Activated CD4-positive, alpha-beta T cell treated with anti-CD3 and anti-CD28 coated beads for 48 hours (primary cell): ENCODE data around the gene OR5B21.

ENCODE experiments used
- DNase-seq: peaks from one replicate; pipeline ENCODE4 v3.0.0-alpha.2; 2020

Gene OR5B21

DNA sequence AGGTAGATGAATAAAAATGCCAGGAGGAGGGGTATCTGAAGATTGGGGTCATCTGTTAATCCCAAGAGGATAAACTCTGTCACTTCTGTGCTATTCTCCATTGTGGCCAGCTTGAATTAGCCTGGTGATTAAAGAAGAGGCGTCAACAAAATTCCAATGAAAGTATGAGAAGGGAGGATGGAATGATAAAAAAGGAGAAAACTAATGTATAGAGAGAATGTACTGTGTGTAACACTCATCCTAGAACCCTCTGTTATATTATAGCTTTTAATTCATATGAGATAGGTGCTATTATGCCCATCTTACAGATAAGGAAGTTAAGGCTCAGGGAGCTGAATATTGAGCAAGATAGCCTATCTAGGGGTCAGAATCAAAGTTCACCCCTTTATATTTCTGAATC is at the start of gene OR5B21:
TSS of gene OR5B21 (minus strand) at position 101 of the 400 bp plus-strand sequence. CDS start at position 101, 0 bp downstream.
- DNase-seq: no peak

DNA sequence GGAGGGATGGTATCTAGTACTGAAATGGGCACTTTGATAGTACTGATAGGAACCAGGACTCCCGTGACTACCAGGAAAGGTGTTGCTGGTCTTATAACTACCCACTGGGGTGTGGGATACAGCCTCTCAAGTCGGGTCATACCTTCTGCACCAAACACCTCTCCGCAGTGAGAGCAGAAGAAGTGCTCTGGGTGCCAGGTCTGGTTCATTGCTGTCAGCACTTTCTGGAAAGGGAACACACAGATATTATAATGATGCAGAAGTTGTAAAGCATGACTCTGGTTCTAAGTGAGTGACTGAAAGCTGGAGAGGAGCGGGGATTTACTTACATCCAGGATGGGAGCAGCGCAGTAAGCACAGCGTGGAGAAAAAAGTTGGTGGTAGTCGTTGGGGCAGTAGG is 41.7 kb upstream of the OR5B21 start:
- DNase-seq: no peak

DNA sequence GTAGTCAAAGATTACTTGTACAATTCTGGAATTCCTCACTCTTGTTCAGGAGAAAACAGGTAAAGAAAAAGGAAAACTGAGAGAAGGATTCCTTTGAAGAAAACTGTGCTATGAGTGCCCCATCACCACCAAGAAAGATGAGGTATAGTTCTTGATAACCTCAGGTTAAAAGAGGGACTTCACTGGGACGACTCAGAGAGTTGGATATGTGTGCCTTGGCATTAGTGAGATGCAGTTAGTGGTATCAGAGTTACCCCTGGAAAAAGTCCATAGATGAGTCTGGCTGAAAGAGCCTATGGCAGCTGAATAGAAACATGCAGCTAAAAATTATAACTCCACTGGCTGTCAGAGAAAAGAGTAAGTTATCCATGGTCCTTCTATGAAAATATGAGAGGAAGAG is 38.9 kb upstream of the OR5B21 start:
- no peak for DNase-seq

DNA sequence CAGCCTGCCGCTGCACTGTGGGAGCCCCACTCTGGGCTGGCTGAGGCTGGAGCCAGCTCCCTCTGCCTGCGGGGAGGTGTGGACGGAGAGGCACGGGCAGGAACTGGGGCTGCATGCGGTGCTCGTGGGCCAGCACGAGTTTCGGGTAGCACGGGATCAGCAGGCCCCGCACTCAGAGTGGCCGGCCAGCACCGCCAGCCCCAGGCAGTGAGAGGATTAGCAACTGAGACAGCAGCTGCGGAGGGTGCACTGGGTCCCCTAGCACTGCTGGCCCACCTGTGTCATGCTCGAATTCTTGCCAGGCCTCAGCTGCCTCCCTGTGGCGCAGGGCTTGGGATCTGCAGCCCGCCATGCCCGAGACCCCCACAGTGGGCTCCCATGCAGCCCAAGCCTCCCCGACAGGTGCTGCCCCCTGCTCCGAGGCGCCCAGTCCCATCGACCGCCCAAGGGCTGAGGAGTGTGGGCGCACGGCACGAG is 24.0 kb upstream of the OR5B21 start:
- no peak for DNase-seq

DNA sequence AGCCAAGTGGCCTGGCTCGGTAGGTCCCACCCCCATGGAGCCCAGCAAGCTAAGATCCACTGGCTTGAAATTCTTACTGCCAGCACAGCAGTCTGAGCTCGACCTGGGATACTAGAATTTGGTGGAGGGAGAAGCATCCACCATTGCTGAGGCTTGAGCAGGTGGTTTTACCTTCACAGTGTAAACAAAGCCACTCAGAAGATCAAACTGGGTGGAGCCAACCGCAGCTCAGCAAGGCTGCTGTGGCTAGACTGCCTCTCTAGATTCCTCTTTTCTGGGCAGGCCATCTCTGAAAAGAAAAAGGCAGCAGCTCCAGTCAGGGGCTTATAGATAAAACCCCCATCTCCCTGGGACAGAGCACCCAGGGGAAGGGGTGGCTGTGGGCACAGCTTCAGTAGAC is 22.3 kb upstream of the OR5B21 start:
- no peak for DNase-seq

DNA sequence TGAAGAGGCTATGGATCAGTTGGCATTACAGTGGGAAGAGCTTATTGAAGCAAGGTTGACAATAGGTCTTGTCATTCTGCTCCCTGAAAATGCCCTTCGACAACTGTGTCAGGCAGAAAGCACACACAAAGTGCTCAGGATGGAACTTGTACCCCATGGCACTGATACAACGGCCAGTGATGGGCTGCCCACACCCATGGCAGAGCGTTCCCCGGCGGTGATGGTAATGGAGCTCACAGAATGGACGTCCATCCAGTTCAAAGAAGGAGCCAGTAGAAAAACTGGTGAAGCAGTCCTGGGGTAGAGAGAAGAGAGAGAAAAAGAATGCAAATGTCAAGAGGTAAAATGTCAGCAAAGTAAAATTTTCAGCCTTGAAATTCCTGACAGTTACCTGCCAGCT is 19.5 kb upstream of the OR5B21 start:
- no peak for DNase-seq

DNA sequence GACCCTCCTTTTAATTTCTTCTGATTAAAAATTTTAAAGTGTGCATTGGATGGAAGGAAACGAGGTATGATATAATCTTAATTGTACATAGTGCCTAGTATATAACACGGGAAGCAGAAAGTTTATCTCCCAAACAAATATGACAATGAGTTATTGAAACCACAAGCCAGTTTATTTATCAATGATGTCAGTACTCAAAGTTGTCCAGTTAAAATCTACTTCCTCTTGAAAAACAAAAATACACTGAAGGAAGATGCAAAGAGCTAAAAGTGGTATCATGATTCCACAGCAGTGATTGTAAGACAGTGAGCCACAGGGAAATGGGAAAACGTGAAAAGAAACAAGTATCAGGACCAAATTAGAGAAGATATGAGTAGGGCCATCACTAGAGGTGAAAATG is 18.8 kb upstream of the OR5B21 start:
- no peak for DNase-seq

DNA sequence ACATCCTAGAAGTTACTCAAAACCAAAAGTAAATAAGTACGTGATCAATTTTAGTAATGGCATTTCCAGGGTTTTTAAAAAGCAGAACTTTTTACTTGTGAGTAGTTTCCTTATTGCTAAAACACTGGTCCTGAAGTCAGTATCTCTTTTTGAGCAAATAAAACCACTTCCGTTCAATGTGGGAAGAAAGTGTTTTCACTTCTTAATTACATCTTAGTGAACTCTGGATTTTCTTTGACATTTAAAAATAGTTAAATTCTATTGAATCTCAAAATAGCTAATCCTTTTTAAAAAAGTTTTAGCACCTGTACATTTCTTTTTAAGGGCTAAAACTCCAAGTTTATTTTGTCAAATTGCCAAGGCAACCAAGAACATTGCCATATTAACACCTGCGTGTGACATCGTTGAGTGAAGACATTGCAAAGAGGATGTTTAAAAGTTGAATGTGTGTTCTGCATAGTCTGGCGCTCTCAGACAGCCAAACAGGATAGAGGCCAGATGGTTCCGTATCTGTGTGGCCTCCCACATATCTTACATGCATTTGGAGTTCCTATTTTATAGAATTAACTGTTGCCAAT is 17.2 kb upstream of the OR5B21 start:
- DNase-seq: peak; percentile 36

DNA sequence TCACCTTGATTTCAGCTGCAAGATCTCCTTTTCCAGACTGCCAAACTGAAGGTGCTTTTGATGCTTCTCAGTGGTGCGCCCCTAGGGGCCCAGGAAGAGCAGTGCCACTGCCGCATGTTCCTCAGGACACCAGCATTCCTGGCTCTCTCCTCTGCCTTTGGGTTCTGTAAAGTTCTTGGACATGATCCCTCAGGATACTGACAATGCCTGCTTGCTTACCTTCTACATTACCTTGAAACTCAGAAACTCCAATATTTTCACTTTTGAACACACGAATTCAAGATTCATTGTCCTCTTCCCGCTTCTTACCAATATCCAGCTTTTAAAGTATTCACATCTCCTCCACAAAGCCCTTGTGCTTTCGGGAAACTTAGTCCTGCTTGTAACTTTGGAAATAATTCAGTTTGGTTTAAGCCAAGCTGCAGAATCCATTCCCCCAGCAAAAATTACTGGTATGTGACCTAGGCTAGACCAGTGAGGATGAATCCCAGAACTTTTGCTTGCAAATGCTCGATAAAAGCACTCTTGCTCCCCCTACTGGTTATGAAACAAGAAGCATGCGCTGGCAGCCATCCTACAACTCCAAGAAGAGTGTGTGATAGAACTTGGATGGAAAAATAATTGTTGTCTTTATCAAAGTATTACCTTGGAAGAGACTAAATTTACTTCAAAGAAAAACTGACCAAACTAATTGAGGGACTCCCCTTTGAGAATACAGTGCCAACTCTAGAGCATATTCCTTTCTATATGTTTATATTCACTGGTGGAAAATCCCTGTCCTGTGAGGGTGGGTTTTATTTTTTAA is 16.5 kb upstream of the OR5B21 start:
- peak; percentile 69 for DNase-seq

DNA sequence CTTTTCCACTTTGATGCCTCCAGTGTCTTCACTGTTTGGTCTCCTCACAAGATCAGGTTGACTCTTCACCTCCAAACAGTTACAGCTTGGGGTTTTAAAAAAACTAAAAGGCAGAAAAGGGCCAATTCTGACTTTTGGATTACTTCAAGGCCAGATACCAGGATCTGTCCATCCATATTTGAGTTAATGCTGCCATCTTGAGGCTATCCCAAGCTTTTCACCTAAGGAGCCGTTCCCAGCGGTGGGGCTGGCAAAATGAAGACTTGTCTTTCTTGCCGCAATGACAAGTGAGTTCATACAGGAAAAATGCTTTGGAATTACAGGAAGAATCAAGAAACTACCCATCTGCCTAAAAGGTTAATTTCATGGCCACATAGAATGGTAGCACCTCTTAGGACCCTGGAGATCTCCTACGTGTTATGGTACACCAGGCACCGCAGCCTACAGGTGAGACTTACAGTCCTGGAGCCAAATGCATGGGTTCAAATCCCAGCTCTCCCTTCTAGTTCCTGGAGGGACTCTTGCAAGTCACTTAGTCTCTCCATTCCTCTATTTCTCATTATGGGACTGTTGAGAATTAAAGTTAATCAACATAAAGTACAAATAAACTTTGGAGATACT is 6.0 kb upstream of the OR5B21 start:
- no peak for DNase-seq

DNA sequence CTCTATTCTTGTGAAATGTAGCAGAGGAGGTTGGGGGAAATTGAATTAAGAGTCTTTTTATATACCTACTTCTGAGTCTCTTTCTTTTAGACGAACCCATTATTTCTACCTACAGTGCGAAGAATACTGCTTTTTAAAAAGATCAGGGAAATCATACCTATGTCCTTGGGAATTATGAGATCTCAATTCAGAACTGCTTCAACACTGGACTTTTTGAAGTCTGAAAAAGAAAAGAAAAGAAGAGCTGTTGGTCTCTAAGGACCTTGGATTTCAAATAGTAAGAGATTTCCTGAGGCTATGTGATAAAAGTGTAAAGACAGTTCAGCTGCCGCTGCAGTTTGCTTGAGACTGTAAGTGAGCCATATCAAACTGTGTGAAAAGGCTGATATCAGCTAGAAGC is 3.7 kb upstream of the OR5B21 start:
- no peak for DNase-seq

DNA sequence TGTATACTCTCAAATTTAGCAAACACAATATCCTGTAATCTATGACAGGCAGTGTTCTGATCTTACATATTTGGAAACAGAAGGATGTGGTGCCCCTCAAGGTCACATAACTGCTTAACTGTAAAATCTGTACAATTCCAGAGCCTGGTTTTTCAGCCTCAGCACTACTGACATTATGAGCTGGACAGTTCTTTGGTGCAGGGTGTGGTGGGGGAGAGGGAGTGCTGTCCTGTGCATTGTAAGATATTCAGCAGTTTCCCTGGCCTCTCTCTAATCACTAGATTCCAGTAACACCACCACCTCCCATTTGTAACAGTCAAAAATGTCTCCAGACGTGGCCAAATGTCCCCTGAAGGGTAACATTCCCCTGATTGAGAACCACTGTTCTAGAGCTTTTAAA is 1.8 kb upstream of the OR5B21 start:
- no peak for DNase-seq

DNA sequence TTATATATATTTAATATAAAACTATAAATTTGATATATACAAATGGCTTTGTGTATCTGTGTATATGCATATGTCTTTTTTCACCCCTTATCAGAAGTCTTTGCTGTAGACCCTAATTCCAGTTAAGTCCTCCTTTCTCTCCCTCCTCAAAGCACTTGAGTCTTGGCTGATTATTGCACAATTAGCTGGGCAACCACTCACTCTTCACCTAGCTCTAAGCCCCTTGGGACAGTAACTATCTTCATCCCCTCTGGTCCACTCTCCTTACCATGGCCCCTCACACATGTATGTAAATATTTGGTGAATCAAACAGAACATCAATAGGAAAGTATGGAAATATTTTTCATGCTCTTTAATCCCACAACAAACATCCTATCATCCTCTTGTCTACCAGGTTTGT is 909 bp upstream of the OR5B21 start:
- DNase-seq: no peak

DNA sequence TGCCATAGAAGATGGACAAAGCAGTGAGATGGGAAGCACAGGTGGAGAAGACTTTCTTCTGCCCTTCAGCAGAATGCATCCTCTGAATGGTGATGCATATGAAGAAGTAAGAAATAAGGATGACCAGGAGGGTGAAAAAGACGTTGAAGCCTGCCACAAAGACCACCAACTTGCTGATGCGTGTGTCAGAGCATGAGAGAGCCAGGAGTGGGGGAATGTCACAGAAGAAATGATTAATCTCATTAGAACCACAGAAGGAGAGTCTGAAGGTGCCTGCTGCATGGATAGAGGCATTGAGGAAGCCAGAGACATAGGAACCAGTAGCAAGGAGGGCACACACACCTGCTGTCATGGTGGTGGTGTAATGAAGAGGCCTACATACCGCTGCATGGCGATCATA is 550 bp downstream of the OR5B21 start:
- no peak for DNase-seq

DNA sequence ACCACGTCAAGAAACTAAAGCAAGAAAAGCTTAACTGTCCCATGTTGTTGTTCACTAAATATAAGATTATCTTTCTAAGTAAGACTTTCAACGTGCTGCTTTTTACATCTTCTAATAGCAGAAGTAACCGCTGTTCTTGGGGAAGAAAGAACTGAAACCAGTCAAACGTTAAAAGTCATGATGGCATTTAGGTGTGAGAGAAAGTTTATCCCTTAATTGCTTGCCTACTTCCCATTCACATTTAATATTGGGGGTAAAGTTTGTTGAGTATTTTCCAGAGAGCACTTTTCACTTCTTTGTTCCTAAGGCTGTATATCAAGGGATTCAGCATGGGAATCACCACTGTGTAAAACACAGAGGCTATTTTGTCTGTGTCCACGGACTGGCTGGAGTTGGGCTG is 970 bp downstream of the OR5B21 start:
- DNase-seq: no peak

DNA sequence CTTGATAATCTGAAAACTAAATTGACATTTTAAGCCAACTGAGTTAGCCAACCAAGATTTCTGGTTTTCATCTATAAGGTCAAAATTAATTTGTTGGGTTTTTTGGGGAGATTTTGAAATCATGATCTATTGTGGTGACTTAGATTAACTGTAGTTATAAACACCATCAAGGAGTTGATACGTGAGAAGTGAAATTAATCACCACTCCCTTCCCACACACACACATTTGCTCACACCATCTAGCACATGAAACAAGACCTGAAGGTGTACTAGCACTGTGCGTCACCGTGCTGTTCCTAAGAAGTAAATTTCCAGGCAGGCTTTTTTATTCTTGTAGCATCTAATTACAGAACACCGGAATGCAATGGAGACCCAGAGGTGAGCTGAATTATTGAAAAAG is 2.1 kb downstream of the OR5B21 start:
- DNase-seq: peak; percentile 17

DNA sequence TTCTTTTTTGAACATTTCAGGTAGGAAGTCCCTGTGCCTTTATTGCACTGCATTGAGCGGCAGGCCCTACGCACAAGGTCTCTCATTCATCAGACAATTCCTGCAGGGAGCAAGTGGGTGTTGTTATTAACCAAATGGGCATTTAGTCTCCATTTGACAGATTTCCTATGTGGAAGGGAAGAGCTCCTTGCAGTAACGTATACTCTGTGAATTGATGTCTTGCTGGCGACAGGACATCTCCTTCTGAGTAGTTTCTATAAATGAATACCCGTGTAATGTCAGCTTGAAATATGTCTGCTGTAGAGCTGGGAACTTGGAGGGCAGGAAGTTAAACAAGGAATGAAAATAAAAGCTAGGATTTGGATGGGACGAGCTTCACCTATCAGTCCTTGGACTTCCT is 3.7 kb downstream of the OR5B21 start:
- DNase-seq: no peak

DNA sequence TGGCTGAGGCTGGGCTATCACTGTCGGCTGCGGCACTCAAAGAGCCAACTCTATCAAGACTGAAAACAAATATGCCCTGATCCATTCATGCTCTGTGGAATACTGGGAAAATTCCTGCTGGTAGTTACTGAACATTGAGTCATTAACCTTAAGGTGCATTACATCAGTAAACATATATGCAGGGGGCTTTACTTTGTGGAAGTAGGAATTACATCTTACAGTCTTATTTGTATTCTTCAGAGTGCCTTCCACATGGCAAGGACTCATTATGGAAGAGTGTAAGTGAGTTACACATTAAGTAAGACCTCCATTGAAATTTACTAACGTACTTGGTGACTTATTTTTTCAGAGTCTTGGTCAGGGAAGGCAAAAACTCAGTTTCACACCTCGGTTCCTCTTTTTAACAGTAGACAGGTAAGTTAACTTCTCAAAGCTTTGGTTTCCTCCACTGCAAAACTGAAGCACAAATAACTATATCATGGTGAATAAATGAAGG is 4.5 kb downstream of the OR5B21 start:
- DNase-seq: no peak

DNA sequence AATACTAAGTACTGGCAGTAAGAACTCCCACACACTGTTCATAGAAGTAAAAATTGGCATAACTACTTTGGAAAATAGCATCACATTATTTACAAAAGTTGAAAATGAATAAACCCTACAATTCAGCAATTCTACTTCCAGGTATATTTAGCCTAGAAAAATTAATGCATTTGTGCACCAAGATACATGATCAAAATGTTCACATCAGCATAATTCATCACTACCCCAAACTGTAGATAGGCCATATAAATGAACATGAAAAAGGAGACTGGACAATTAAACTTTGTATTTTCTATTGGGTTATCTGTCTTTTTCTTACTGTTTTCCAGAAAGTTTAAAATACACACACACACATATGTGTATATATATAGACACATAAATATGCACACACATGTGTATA is 5.9 kb downstream of the OR5B21 start:
- DNase-seq: no peak

DNA sequence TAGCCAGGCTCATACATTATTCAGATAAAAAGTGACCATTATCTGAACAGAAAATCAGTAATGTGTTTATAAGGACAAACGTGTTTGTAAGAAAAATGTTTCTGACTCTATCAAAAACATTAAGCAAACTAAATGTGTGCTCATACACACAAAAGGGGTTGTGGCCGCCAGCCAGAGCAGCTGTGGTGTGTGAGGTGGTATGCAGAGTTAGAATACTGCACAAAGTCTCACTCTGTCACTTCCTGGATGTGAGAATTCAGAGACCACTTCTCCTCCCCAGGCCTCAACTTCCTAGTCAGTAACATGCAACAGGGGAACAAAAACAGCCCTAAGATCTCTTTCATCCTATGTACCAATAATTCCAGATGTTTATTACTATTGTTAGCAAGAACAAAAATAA is 9.4 kb downstream of the OR5B21 start:
- no peak for DNase-seq

DNA sequence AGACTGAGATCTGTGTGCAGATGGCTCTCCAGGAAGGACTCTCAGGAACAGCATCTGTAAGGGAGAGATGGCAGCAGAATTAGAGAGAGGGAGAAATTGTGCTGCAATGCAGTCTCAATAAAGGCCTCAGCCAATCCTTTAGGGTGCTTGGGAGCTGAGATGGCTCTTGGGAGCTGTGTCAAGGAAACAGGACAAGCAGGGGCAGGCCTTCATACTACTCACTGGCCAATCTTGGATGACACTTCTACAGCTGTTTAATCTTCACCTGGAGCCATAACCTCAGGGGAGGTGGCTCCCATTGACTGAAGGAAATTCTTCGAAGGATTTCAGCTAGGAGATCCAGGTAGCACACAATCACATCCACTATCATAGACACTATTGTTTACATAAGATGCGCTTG is 10.0 kb downstream of the OR5B21 start:
- DNase-seq: no peak

DNA sequence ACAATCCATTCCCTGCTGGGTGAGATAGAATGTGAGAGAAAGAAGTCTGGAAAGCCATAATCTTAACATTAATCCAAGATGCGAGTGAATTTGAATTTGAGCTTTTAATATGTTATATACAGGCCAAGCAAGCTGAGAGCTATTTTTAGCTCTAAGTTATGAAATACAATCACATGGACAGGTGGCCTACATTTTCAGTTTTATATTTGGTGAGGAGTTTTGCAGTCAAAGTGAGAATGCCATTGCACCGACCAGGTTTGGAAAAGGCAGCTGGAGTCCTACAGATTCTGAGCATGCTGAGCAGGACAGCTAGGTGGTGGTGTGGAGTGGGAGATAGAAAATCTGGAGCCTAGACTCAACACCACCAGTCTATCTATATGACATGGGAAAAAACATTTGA is 12.0 kb downstream of the OR5B21 start:
- DNase-seq: no peak

DNA sequence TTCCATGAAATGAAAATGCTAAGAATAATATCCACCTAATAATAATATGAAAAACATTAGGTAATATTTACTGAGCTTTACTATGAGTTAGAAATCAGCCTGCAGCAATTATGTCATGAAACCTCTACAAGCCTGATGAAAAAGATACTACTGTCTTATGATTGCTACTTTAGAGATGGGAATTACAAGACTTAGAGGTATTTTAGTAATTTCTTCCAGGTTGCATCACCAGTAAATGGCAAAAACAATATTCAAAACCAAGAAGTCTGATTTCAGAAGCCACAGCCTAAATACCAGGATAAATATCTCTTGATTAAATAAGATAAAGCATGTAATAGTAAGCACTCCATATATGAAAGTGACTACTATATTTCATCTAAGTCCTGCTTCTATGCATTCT is 13.8 kb downstream of the OR5B21 start:
- no peak for DNase-seq

DNA sequence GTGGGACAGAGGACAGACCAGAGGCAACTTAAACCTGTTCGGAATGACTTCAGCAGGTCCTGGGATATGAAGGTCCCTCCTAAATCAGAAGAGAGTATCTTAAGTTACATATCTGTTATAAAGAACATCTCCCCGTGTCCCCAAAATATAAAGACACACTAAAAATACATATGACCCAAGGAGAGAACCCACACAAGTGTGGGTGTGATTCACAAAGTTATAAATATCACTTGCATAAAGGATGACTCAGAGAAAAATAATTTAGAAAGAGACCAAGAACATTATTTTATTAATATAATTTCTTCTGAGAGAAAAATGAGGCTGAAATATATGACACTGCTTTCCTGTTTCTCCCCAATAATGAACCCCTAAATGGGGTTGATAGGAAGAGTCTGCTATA is 14.2 kb downstream of the OR5B21 start:
- DNase-seq: no peak
